Right ventricle myocardium inferior (tissue), 1 donor: ENCODE measurements around the gene ILF3. TPM values are rescaled to one million over a fixed set of nuclear protein-coding genes. Genes with fewer than 3 reads are reported as not detected.

Experiments used
- ATAC-seq: fragments of 200-7000 bp; cut with Tn5 transposase; one replicate; pipeline ENCODE4 v1.9.1; 2020; ENCODE audit warnings: mild to moderate bottlenecking, moderate library complexity
- DNase-seq: peaks from one replicate; pipeline ENCODE4 v3.0.0; 2021; ENCODE audit errors: missing footprints
- intact Hi-C: fragments of 100-400 bp; cut with DNase I; formaldehyde crosslinking; loops from one replicate; pipeline ENCODE4 v1.11.0; 2022
- total RNA-seq: library from RNA; stranded (reverse); fragmentation: NEBNext Ultra II Directional; extraction: Animal tissue kit (Norgen Biotek cat#: 25700); gene quantifications from one replicate; pipeline ENCODE4 v1.2.1, GENCODE V29; 2021
- donor health status: DM: no; HTN: yes; CAD: no; lungs with severe emphysema.

ILF3 gene
- total RNA-seq, 1 donor from 2014 or later = 101 TPM

GRCh38 chr19:10688545-10689280, 34.6 kb downstream of the ILF3 start:
- intact Hi-C loops = no loop called here
- DNase-seq (peak; percentile 54), ATAC-seq (no peak)

- no peak for ATAC-seq
- intact Hi-C loops = loop anchor here (5.0 kb wide), 1 partner anchor 38 kb away; the partner anchor contains the start of gene ILF3
These were observed 36.2 kb downstream of the ILF3 start for GRCh38 chr19:10690341-10690781.

GRCh38 chr19:10691178-10691881, 37.2 kb downstream of the ILF3 start:
- intact Hi-C loops = loop anchor here (5.0 kb wide), 1 partner anchor 39 kb away; the partner anchor contains the start of gene ILF3
- DNase-seq (peak; percentile 57), ATAC-seq (no peak)

More at GRCh38 chr19:10690341-10690781, 36.2 kb downstream of the ILF3 start:
- peak; percentile 13 for DNase-seq

- intact Hi-C loops = loop anchor here (5.0 kb wide), 1 partner anchor 40 kb away; the partner anchor contains the start of gene ILF3
- peak; percentile 34 for DNase-seq
- no peak for ATAC-seq
These were observed 37.7 kb downstream of the ILF3 start for GRCh38 chr19:10691883-10692282.

- intact Hi-C loops = loop anchor here (5.0 kb wide), 1 partner anchor 40 kb away; the partner anchor contains the start of gene ILF3
- peak; percentile 28 for DNase-seq
- ATAC-seq = no peak
These were observed 38.6 kb downstream of the ILF3 start for GRCh38 chr19:10692673-10693264.

GRCh38 chr19:10694706-10695307, 40.7 kb downstream of the ILF3 start:
- no peak for DNase-seq
- intact Hi-C loops = loop anchor here (5.0 kb wide), 1 partner anchor 43 kb away; the partner anchor contains the start of gene ILF3
- no peak for ATAC-seq

GRCh38 chr19:10695401-10696398, 41.6 kb downstream of the ILF3 start:
- intact Hi-C loops = no loop called here
- peak; percentile 99 for ATAC-seq
- DNase-seq = peak; percentile 98

GRCh38 chr19:10699650-10700335, 45.6 kb downstream of the ILF3 start:
- no peak for ATAC-seq
- intact Hi-C loops = loop anchor here (2.0 kb wide), 1 partner anchor 119 kb away; no protein-coding TSS in a partner anchor
- peak; percentile 23 for DNase-seq

- ATAC-seq = peak; percentile 25
- intact Hi-C loops = loop anchor here (2.0 kb wide), 1 partner anchor 121 kb away; no protein-coding TSS in a partner anchor
- DNase-seq = no peak
These were observed 47.9 kb downstream of the ILF3 start for GRCh38 chr19:10701955-10702525.

- intact Hi-C loops = no loop called here
- ATAC-seq (no peak), DNase-seq (no peak)
These were observed 52.8 kb downstream of the ILF3 start for GRCh38 chr19:10706990-10707389.

GRCh38 chr19:10707440-10707839, 53.3 kb downstream of the ILF3 start:
- no peak for DNase-seq
- ATAC-seq = no peak
- intact Hi-C loops = no loop called here

- DNase-seq (no peak), ATAC-seq (no peak)
- intact Hi-C loops = no loop called here
These were observed 54.1 kb downstream of the ILF3 start for GRCh38 chr19:10708291-10708690.

- no peak for DNase-seq
- intact Hi-C loops = no loop called here
- ATAC-seq = no peak
These were observed 57.9 kb downstream of the ILF3 start for GRCh38 chr19:10712045-10712444.

GRCh38 chr19:10712754-10713153, 58.6 kb downstream of the ILF3 start:
- no peak for ATAC-seq
- intact Hi-C loops = no loop called here
- no peak for DNase-seq

- DNase-seq (no peak), ATAC-seq (no peak)
- intact Hi-C loops = no loop called here
These were observed 59.2 kb downstream of the ILF3 start for GRCh38 chr19:10713317-10713716.

- intact Hi-C loops = loop anchor here (1.0 to 2.0 kb wide), 4 partner anchors 52 to 148 kb away; partner anchors contain the start of gene TMED1
- no peak for DNase-seq
- no peak for ATAC-seq
These were observed 62.9 kb downstream of the ILF3 start for GRCh38 chr19:10717054-10717355.
